Osteocyte (in vitro differentiated cells): Measurements from ENCODE around the gene RPL22. TPM values are rescaled to one million over a fixed set of nuclear protein-coding genes. Genes with fewer than 3 reads are reported as not detected.

Source experiments
- DNase-seq: peaks from one replicate; pipeline ENCODE4 v3.0.0; 2021; ENCODE audit warnings: mixed read lengths; ENCODE audit not compliant: unreplicated experiment; ENCODE audit errors: extremely low spot score
- H3K27ac Mint-ChIP-seq: one replicate; pipeline ENCODE4 v1.8.0; 2021; ENCODE audit warnings: mild to moderate bottlenecking, mixed read lengths; ENCODE audit not compliant: unreplicated experiment
- H3K27me3 Mint-ChIP-seq: one replicate; pipeline ENCODE4 v1.8.0; 2021; ENCODE audit warnings: mixed read lengths; ENCODE audit not compliant: unreplicated experiment
- H3K36me3 Mint-ChIP-seq: one replicate; pipeline ENCODE4 v1.8.0; 2021; ENCODE audit warnings: mixed read lengths; ENCODE audit not compliant: unreplicated experiment
- H3K4me1 Mint-ChIP-seq: one replicate; pipeline ENCODE4 v1.8.0; 2021; ENCODE audit warnings: mixed read lengths; ENCODE audit not compliant: unreplicated experiment
- H3K4me3 Mint-ChIP-seq: one replicate; pipeline ENCODE4 v1.8.0; 2021; ENCODE audit warnings: mild to moderate bottlenecking, moderate library complexity, mixed read lengths; ENCODE audit not compliant: unreplicated experiment
- H3K9me3 Mint-ChIP-seq: one replicate; pipeline ENCODE4 v1.8.0; 2021; ENCODE audit warnings: mixed read lengths; ENCODE audit not compliant: unreplicated experiment
- CTCF ChIP-seq: fragments of 200-600 bp; sonication (generic); IDR thresholded peaks from 2 replicates; pipeline ENCODE4 v1.5.0; 2021; ENCODE audit warnings: antibody characterized with exemption, mild to moderate bottlenecking, moderate library complexity
- total RNA-seq: library from RNA; stranded (reverse); gene quantifications from 2 replicates; pipeline ENCODE4 v1.2.1, GENCODE V29; 2021

The RPL22 gene
- total RNA-seq, 1 donor from 2014 or later: 373 TPM

GRCh38 chr1:6166655-6167390 lies 32.6 kb downstream of the RPL22 start:
- Mint-ChIP-seq H3K9me3 (no peaks in the 10 kb centered on the region), H3K27me3 (peaks cover 3% of the 10 kb centered on the region), H3K27ac (no peak overlapping the region), H3K4me3 (no peak overlapping the region), H3K36me3 (no peaks in the 10 kb centered on the region), H3K4me1 (no peaks in the 10 kb centered on the region)
- no peak for TF ChIP-seq CTCF
- no peak for DNase-seq

GRCh38 chr1:6166221-6166620 lies 33.2 kb downstream of the RPL22 start:
- Mint-ChIP-seq H3K4me3 (no peak overlapping the region), H3K4me1 (no peaks in the 10 kb centered on the region), H3K27me3 (peaks cover 3% of the 10 kb centered on the region), H3K9me3 (no peaks in the 10 kb centered on the region), H3K36me3 (no peaks in the 10 kb centered on the region), H3K27ac (no peak overlapping the region)
- DNase-seq: no peak
- no peak for TF ChIP-seq CTCF

DNA sequence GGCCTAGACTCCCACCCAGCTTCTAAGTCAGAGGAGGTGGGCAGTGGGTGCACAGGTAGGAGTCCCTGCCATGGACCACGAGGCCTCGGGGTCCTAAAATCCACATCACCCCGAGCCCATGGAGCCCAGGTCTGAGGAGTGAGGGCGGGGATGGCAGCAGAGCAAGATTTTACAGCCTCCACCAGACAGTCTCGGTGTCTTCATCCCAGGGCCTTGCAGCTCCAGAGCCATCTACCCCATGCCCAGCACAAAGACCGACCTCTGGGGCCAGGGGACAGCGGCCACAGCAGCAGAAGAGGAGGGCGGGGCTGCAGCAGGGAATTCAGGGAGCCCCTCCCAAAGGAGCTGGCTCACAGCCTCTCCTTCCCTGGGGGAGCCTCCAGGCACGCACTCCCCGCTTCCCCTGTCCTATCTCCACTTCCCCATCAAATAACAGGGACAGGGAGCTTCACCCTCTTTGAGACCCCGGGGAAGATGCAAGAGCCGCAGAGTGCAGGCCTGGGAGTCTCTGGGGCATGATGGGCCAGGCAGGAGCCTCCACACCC lies 33.9 kb downstream of the RPL22 start:
- no peak for DNase-seq
- Mint-ChIP-seq H3K9me3 (no peaks in the 10 kb centered on the region), H3K4me3 (no peak overlapping the region), H3K36me3 (no peaks in the 10 kb centered on the region), H3K4me1 (no peaks in the 10 kb centered on the region), H3K27ac (no peak overlapping the region), H3K27me3 (peaks cover 3% of the 10 kb centered on the region)
- TF ChIP-seq CTCF: no peak

GRCh38 chr1:6165027-6165426 lies 34.4 kb downstream of the RPL22 start:
- no peak for DNase-seq
- TF ChIP-seq CTCF: no peak
- Mint-ChIP-seq H3K4me3 (no peak overlapping the region), H3K9me3 (no peaks in the 10 kb centered on the region), H3K36me3 (no peaks in the 10 kb centered on the region), H3K4me1 (no peaks in the 10 kb centered on the region), H3K27ac (no peak overlapping the region), H3K27me3 (peaks cover 3% of the 10 kb centered on the region)

- no peak overlapping the region for H3K4me3 Mint-ChIP-seq
- H3K27ac Mint-ChIP-seq: no peak overlapping the region
- peaks cover 11% of the 10 kb centered on the region for H3K27me3 Mint-ChIP-seq
- H3K36me3 Mint-ChIP-seq: no peaks in the 10 kb centered on the region
- no peak for TF ChIP-seq CTCF
- no peaks in the 10 kb centered on the region for H3K4me1 Mint-ChIP-seq
- no peak for DNase-seq
- no peaks in the 10 kb centered on the region for H3K9me3 Mint-ChIP-seq
Observed at GRCh38 chr1:6163973-6164617, 35.3 kb downstream of the RPL22 start.
